ENCODE data around the gene SST.

Gene SST

GRCh38 chr3:187629711-187630110, 40.5 kb downstream of the SST start:
- DNase-seq (ENCODE audit: low spot score): peak; percentile 81

- no peak for DNase-seq (ENCODE audit: low spot score)
These were observed 42.0 kb downstream of the SST start for GRCh38 chr3:187628169-187628568.

GRCh38 chr3:187626581-187626980, 43.6 kb downstream of the SST start:
- no peak for DNase-seq (ENCODE audit: low spot score)

GRCh38 chr3:187624588-187624987, 45.6 kb downstream of the SST start:
- DNase-seq (ENCODE audit: low spot score): peak; percentile 31

GRCh38 chr3:187623285-187623814, 46.8 kb downstream of the SST start:
- peak; percentile 36 for DNase-seq (ENCODE audit: low spot score)

- DNase-seq (ENCODE audit: low spot score): no peak
These were observed 48.3 kb downstream of the SST start for GRCh38 chr3:187621881-187622280.

GRCh38 chr3:187619461-187619860, 50.7 kb downstream of the SST start:
- DNase-seq (ENCODE audit: low spot score): no peak

All from AG08395 (cell line).